ENCODE measurements around the gene FAM9A. TPM values are rescaled to one million over a fixed set of nuclear protein-coding genes. Genes with fewer than 3 reads are reported as not detected.
"Not testable (repeated sequence)": the region's sequence is repeated elsewhere in the genome, so short reads cannot be mapped to it uniquely, and the experiment has no call there.

Gene FAM9A
- total and polyA plus RNA-seq, 2 donors (not counting 1 experiment from before 2014, with no cell fraction given): not detected

- not testable (repeated sequence) for H3K4me3 ChIP-seq (replicated peaks in 1 of 4; ENCODE audit: control extremely low read depth in 1 of 4, insufficient read depth in 1 of 4, low read depth in 3 of 4, low read length in 4 of 4); H3K9me3 ChIP-seq (ENCODE audit: control insufficient read depth, insufficient read depth, low read depth, low read length); H3K4me2 ChIP-seq (ENCODE audit: extremely low read depth, insufficient read depth, low read length); H3K27me3 ChIP-seq (ENCODE audit: control insufficient read depth, insufficient read depth, low read length); DNase-seq (ENCODE audit: low read depth in 2 of 2); H3K4me1 ChIP-seq (ENCODE audit: control insufficient read depth, extremely low read depth, insufficient read depth, low read length); H4K20me1 ChIP-seq (ENCODE audit: control insufficient read depth, extremely low read depth, insufficient read depth, low read length); H3K9ac ChIP-seq (ENCODE audit: insufficient read depth, low read length); H3K27ac ChIP-seq (ENCODE audit: insufficient read depth, low read length); H3K36me3 ChIP-seq (ENCODE audit: control insufficient read depth, insufficient read depth, low read length); H2AFZ ChIP-seq (ENCODE audit: low read length); H3K79me2 ChIP-seq (ENCODE audit: control insufficient read depth, insufficient read depth, low read length)
These were observed 2.5 kb downstream of the FAM9A start for GRCh38 chrX:8798702-8799101.

- not testable (repeated sequence) for H3K79me2 ChIP-seq (ENCODE audit: control insufficient read depth, insufficient read depth, low read length); H3K36me3 ChIP-seq (ENCODE audit: control insufficient read depth, insufficient read depth, low read length); H3K4me2 ChIP-seq (ENCODE audit: extremely low read depth, insufficient read depth, low read length); H2AFZ ChIP-seq (ENCODE audit: low read length); H3K9me3 ChIP-seq (ENCODE audit: control insufficient read depth, insufficient read depth, low read depth, low read length); DNase-seq (ENCODE audit: low read depth in 2 of 2); H3K27me3 ChIP-seq (ENCODE audit: control insufficient read depth, insufficient read depth, low read length); H3K4me1 ChIP-seq (ENCODE audit: control insufficient read depth, extremely low read depth, insufficient read depth, low read length); H4K20me1 ChIP-seq (ENCODE audit: control insufficient read depth, extremely low read depth, insufficient read depth, low read length); H3K9ac ChIP-seq (ENCODE audit: insufficient read depth, low read length); H3K4me3 ChIP-seq (replicated peaks in 1 of 4; ENCODE audit: control extremely low read depth in 1 of 4, insufficient read depth in 1 of 4, low read depth in 3 of 4, low read length in 4 of 4); H3K27ac ChIP-seq (ENCODE audit: insufficient read depth, low read length)
These were observed 14.1 kb downstream of the FAM9A start for GRCh38 chrX:8787119-8787518.

GRCh38 chrX:8784162-8784561 is 17.0 kb downstream of the FAM9A start:
- H3K9ac ChIP-seq (ENCODE audit: insufficient read depth, low read length): no peak overlapping the region
- H3K36me3 ChIP-seq (ENCODE audit: control insufficient read depth, insufficient read depth, low read length): no peaks in the 10 kb centered on the region
- H3K4me3 ChIP-seq (replicated peaks in 1 of 4; ENCODE audit: control extremely low read depth in 1 of 4, insufficient read depth in 1 of 4, low read depth in 3 of 4, low read length in 4 of 4): no peak overlapping the region
- H3K27me3 ChIP-seq (ENCODE audit: control insufficient read depth, insufficient read depth, low read length): no peaks in the 10 kb centered on the region
- no peak overlapping the region for H3K27ac ChIP-seq (ENCODE audit: insufficient read depth, low read length)
- H3K79me2 ChIP-seq (ENCODE audit: control insufficient read depth, insufficient read depth, low read length): no peaks in the 10 kb centered on the region
- H4K20me1 ChIP-seq (ENCODE audit: control insufficient read depth, extremely low read depth, insufficient read depth, low read length): no peaks in the 10 kb centered on the region
- no peak overlapping the region for H2AFZ ChIP-seq (ENCODE audit: low read length)
- H3K4me2 ChIP-seq (ENCODE audit: extremely low read depth, insufficient read depth, low read length): no peak overlapping the region
- no peak for DNase-seq (ENCODE audit: low read depth in 2 of 2)
- H3K9me3 ChIP-seq (ENCODE audit: control insufficient read depth, insufficient read depth, low read depth, low read length): no peaks in the 10 kb centered on the region
- H3K4me1 ChIP-seq (ENCODE audit: control insufficient read depth, extremely low read depth, insufficient read depth, low read length): no peaks in the 10 kb centered on the region
- TF ChIP-seq EZH2 (IDR thresholded peaks at IDR 0.05; ENCODE audit: low read length, missing control alignments) (no peak), CTCF (conservative IDR thresholded peaks at IDR 0.05 in 1 of 2, IDR thresholded peaks at IDR 0.05 in 1 of 2; ENCODE audit: low read depth in 1 of 2, low read length in 2 of 2) (no peak)

GRCh38 chrX:8783714-8784098 is 17.5 kb downstream of the FAM9A start:
- Histone ChIP-seq H3K9ac (ENCODE audit: insufficient read depth, low read length) (no peak overlapping the region), H3K79me2 (ENCODE audit: control insufficient read depth, insufficient read depth, low read length) (no peaks in the 10 kb centered on the region), H3K4me3 (replicated peaks in 1 of 4; ENCODE audit: control extremely low read depth in 1 of 4, insufficient read depth in 1 of 4, low read depth in 3 of 4, low read length in 4 of 4) (no peak overlapping the region), H2AFZ (ENCODE audit: low read length) (no peak overlapping the region), H3K9me3 (ENCODE audit: control insufficient read depth, insufficient read depth, low read depth, low read length) (no peaks in the 10 kb centered on the region), H3K27me3 (ENCODE audit: control insufficient read depth, insufficient read depth, low read length) (no peaks in the 10 kb centered on the region), H3K36me3 (ENCODE audit: control insufficient read depth, insufficient read depth, low read length) (no peaks in the 10 kb centered on the region), H3K27ac (ENCODE audit: insufficient read depth, low read length) (no peak overlapping the region), H4K20me1 (ENCODE audit: control insufficient read depth, extremely low read depth, insufficient read depth, low read length) (no peaks in the 10 kb centered on the region), H3K4me2 (ENCODE audit: extremely low read depth, insufficient read depth, low read length) (no peak overlapping the region), H3K4me1 (ENCODE audit: control insufficient read depth, extremely low read depth, insufficient read depth, low read length) (no peaks in the 10 kb centered on the region)
- no peak for TF ChIP-seq CTCF (conservative IDR thresholded peaks at IDR 0.05 in 1 of 2, IDR thresholded peaks at IDR 0.05 in 1 of 2; ENCODE audit: low read depth in 1 of 2, low read length in 2 of 2)
- no peak for TF ChIP-seq EZH2 (IDR thresholded peaks at IDR 0.05; ENCODE audit: low read length, missing control alignments)
- no peak for DNase-seq (ENCODE audit: low read depth in 2 of 2)
